ENCODE results near the gene MCM9.

MCM9 gene

DNA sequence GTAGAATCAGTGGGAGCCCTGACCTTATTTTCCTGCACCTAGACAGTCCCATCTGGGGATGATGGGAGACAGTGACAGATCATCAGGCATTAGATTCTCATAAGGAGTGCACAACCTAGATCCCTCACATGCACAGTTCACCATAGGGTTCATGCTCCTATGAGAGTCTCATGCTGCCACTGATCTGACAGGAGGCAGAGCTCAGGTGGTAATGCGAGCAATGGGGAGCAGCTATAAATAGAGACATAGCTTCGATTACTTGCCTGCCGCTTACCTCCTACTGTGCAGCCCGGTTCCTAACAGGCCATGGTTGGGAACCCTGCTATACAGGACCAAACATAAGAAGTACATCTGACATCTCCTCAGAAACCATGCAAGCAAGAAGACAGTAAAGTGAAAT, 72.5 kb downstream of the MCM9 start:
- no peaks in the 10 kb centered on the region for H3F3A ChIP-seq (ENCODE audit: control insufficient read depth, insufficient read depth)
- peaks cover 23% of the 10 kb centered on the region for H3K79me2 ChIP-seq (ENCODE audit: control insufficient read depth, low read length)
- peaks cover 7% of the 10 kb centered on the region; the same call in 1 of the 2 replicates for H3K4me1 ChIP-seq (ENCODE audit: control insufficient read depth, low read length)
- no peak overlapping the region for H3K27ac ChIP-seq (ENCODE audit: low read depth, low read length)
- H4K20me1 ChIP-seq (ENCODE audit: control insufficient read depth, insufficient read depth, low read depth, low read length): no peaks in the 10 kb centered on the region
- H3K9me2 ChIP-seq (replicated peaks; ENCODE audit: control insufficient read depth, low read length): no peaks in the 10 kb centered on the region
- no peak for TF ChIP-seq CTCF (IDR thresholded peaks at IDR 0.05; ENCODE audit: low read depth, low read length, poor library complexity, severe bottlenecking)
- TF ChIP-seq EZH2phosphoT487 (IDR thresholded peaks at IDR 0.05; ENCODE audit: borderline replicate concordance, low read length): no peak
- H3K4me3 ChIP-seq (ENCODE audit: low read length): no peak overlapping the region
- H3K36me3 ChIP-seq (ENCODE audit: control insufficient read depth, low read length): no peaks in the 10 kb centered on the region; the same call in 1 of the 2 replicates
- no peaks in the 10 kb centered on the region for H3K27me3 ChIP-seq (ENCODE audit: control insufficient read depth, low read length)
- peaks cover 8% of the 10 kb centered on the region; the same call in 1 of the 2 replicates for H3K9me3 ChIP-seq (ENCODE audit: control insufficient read depth, insufficient read depth, low read length)
- H3K4me2 ChIP-seq (ENCODE audit: low read length): no peak overlapping the region

GRCh38 chr6:118860880-118861279, 74.1 kb downstream of the MCM9 start:
- H3F3A ChIP-seq (ENCODE audit: control insufficient read depth, insufficient read depth): no peaks in the 10 kb centered on the region
- H3K79me2 ChIP-seq (ENCODE audit: control insufficient read depth, low read length): peaks cover 20% of the 10 kb centered on the region
- no peak overlapping the region for H3K4me2 ChIP-seq (ENCODE audit: low read length)
- H3K4me1 ChIP-seq (ENCODE audit: control insufficient read depth, low read length): peaks cover 7% of the 10 kb centered on the region; the same call in 1 of the 2 replicates
- H3K4me3 ChIP-seq (ENCODE audit: low read length): no peak overlapping the region
- H4K20me1 ChIP-seq (ENCODE audit: control insufficient read depth, insufficient read depth, low read depth, low read length): no peaks in the 10 kb centered on the region
- H3K36me3 ChIP-seq (ENCODE audit: control insufficient read depth, low read length): no peaks in the 10 kb centered on the region; the same call in 1 of the 2 replicates
- TF ChIP-seq CTCF (IDR thresholded peaks at IDR 0.05; ENCODE audit: low read depth, low read length, poor library complexity, severe bottlenecking): no peak
- TF ChIP-seq EZH2phosphoT487 (IDR thresholded peaks at IDR 0.05; ENCODE audit: borderline replicate concordance, low read length): no peak
- no peak overlapping the region for H3K27ac ChIP-seq (ENCODE audit: low read depth, low read length)
- H3K9me3 ChIP-seq (ENCODE audit: control insufficient read depth, insufficient read depth, low read length): peaks cover 8% of the 10 kb centered on the region; the same call in 1 of the 2 replicates
- H3K27me3 ChIP-seq (ENCODE audit: control insufficient read depth, low read length): no peaks in the 10 kb centered on the region
- no peaks in the 10 kb centered on the region for H3K9me2 ChIP-seq (replicated peaks; ENCODE audit: control insufficient read depth, low read length)

DNA sequence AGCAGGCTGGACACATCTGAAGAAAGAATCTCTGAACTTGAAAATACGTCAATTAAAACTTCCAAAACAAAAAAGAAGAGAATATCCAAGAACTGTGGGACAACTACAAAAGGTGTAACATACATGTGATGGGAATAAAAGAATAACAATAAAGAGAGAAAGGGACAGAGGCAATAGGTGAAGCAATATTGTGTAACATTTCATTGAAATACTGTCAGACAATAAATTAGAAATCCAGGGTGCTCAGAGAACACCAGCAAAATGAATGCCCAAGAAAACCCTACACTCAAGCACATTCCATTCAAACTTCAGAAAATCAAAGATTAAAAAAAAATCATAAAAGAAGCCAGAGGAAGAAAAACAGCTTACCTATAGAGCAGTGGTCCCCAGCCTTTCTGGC, 74.6 kb downstream of the MCM9 start:
- H3K27me3 ChIP-seq (ENCODE audit: control insufficient read depth, low read length): no peaks in the 10 kb centered on the region
- no peak overlapping the region for H3K27ac ChIP-seq (ENCODE audit: low read depth, low read length)
- H3K4me3 ChIP-seq (ENCODE audit: low read length): no peak overlapping the region
- no peaks in the 10 kb centered on the region for H3K9me2 ChIP-seq (replicated peaks; ENCODE audit: control insufficient read depth, low read length)
- no peak overlapping the region for H3K4me2 ChIP-seq (ENCODE audit: low read length)
- no peaks in the 10 kb centered on the region for H4K20me1 ChIP-seq (ENCODE audit: control insufficient read depth, insufficient read depth, low read depth, low read length)
- H3F3A ChIP-seq (ENCODE audit: control insufficient read depth, insufficient read depth): no peaks in the 10 kb centered on the region
- H3K79me2 ChIP-seq (ENCODE audit: control insufficient read depth, low read length): peaks cover 16% of the 10 kb centered on the region
- no peaks in the 10 kb centered on the region; the same call in 1 of the 2 replicates for H3K36me3 ChIP-seq (ENCODE audit: control insufficient read depth, low read length)
- peaks cover 8% of the 10 kb centered on the region; the same call in 1 of the 2 replicates for H3K9me3 ChIP-seq (ENCODE audit: control insufficient read depth, insufficient read depth, low read length)
- TF ChIP-seq EZH2phosphoT487 (IDR thresholded peaks at IDR 0.05; ENCODE audit: borderline replicate concordance, low read length) (no peak), CTCF (IDR thresholded peaks at IDR 0.05; ENCODE audit: low read depth, low read length, poor library complexity, severe bottlenecking) (no peak)
- H3K4me1 ChIP-seq (ENCODE audit: control insufficient read depth, low read length): peaks cover 7% of the 10 kb centered on the region; the same call in 1 of the 2 replicates
